Inflammatory macrophage treated with lipopolysaccharide for 4 hours (primary cell): ENCODE data around the gene EIF2B5.
A peak's percentile ranks its signal among the peaks of the same experiment; 100 is the strongest.

Experiments used
- DNase-seq: peaks from one replicate; pipeline ENCODE4 v3.0.0-alpha.2; 2020

EIF2B5 gene

DNA sequence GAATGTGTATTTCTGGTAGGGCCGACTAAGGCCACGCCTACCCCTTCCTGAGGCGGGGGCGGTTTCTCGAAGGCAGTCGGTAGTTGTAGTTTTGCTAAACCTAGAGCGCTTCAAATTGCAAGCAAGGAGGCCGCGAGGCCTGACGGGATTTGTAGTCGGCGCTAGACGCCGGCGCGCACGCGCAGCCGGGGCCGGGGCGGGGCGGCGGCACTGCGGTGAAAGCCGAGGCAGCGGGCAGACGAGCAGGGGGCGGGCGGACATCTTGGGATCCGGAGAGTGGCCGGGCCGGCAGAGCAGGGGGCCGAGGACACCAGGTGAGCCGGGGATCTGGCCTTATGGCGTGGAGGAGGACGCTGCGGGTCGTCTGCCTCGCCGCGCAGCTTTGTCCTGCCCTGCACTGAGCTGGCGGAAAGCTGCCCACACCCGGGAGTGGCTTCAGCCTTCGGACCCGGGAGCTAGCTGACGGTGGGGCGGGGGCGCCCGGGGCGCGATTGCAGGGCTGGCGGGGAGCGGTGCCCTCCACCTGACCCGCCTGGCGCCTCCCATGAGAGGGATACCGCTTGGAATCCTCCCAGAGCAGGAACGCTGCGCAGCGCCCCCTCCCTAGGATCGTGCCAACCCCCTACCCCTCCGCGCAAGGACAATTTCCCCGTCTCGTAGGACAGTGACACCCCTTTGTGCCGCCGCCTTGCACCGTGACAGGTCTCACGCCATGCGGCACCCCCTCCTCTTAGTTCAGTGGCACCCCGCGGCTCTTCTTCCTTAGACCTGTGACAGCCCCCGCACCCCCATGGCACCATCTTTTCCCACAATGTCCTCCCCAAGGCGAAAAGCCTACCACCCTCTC lies 39.7 kb downstream of the EIF2B5 start, which contains the start of gene AP2M1:
Gene AP2M1, plus strand, starts transcription at position 210 of the 847 bp plus-strand sequence. CDS start 2,139 bp downstream, outside the sequence.
- DNase-seq, result peak; percentile 100

DNA sequence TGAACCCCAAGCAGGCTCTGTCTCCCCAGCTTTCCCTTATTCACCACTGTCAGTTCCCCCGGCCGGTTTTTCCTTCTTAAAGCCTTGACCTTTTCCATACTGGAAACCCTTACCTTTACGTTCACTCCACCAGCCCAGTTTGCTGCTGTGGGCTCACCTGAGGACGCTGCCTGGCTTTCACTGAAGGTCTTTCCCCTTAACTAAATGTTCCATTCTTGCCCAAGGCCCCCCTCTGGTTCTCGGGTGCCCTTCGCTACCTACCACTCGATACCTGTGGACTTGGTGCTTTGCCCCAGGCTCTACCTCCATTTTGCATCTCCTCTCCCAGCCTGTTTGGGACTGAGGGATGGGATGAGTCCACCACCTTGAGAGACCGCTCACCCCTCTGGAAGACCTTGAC lies 40.3 kb downstream of the EIF2B5 start:
- DNase-seq, result no peak

DNA sequence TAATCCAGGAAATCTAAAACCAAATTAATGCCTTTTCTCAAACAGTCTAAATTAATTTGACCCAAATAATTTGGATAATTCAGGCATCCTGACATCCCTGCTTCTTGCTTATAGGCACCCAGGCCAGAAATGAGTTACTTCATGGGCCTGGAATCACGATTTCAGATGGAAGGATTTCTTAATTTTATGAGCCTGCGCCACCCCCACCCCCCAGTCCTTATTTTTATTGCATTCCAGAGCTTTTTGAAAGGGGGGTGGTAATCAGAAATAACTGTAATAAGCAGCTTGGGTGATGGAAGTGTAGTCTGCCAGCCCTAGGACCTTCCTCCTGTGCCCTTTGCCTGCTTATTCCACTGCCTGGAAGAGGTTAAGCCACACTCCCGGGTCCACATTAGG lies 40.8 kb downstream of the EIF2B5 start:
- no peak for DNase-seq

DNA sequence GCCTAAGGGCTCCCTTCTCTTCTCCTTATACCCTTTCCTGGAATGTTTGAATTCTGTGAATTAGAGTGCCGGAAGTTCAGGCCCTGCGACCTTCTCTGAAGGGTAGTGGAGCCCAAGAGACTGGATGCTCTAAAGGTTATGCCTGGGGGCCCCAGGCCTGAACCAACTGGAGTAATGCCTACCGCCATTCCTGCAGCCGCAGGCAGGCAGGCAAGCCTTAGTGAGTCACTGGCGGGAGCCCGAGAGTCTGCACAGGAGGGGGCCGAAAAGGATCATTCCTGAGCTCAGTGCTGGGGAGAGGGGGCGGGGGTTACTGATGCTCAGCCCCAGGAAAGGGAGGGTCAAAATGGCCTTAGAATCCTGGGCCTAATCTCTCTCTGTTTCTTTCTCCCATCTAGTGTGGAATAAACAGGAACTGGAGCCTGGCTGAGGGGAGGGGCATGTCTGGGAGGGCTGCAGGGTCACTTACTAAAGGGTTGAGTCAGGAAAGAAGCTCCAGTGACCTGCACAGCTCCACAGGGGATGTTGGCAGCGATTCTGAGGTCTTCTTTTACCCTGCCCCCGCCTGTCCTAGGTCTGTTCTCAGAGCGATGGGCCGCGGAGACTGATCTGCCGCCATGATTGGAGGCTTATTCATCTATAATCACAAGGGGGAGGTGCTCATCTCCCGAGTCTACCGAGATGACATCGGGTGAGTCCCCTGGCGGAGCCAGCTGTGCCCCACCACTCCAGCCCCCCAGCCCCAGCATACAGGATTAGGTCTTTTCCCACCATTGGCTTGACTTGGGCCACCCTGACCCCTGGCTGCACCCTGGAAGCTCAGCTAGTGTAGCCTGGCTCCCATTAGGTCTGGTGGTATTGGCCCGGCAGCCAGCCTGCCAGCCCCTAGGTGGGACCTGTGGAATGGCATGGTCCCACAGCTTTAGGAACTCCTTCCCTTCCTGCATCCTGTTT lies 41.5 kb downstream of the EIF2B5 start:
- DNase-seq, result peak; percentile 81

DNA sequence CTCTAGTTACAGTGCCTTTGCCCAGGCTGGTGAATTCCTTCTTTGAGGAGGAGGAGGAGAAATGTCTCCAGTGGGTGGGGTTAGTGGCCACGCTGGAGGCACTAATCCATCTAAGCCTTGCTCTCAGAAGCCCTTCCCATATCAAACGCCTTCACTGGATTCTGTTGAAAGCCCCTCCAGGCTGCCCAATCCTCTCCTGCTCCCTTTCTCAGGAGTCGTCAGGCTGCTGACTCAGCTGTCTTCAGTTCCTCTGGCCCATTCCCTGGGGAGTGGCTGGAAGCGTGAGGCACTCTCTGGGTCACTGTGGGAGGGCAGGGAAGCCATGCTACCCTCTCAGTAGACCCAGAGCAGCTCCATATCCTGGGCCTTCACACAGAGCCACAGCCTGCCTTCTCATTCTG lies 42.2 kb downstream of the EIF2B5 start:
- DNase-seq, result peak; percentile 33

DNA sequence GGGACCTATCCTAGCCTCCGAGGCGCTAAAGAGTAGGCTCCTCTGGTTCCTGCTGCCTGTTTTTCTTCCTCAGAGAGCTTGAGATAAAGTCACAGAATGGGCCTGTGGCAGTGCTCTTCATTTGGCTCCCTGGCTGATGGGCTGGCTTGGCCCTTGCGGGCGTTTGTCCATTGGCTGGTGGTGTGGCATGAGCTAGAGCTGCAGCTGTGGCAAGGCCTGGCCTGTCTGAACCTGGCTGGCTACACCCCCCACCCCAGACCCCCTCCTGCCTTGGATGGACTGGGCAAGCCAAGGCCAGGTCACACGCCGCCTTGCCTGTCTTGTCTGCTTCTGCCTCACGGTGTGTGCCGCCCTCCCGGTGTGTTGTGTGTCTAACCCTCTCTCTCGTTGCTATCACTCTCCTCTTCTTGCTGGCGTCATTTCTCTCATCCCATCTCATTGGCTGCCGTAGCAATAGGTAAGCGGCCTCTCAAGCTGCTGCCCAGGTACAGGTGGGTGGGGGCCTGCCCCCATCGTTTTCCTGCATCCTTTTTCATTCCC lies 42.7 kb downstream of the EIF2B5 start:
- no peak for DNase-seq

DNA sequence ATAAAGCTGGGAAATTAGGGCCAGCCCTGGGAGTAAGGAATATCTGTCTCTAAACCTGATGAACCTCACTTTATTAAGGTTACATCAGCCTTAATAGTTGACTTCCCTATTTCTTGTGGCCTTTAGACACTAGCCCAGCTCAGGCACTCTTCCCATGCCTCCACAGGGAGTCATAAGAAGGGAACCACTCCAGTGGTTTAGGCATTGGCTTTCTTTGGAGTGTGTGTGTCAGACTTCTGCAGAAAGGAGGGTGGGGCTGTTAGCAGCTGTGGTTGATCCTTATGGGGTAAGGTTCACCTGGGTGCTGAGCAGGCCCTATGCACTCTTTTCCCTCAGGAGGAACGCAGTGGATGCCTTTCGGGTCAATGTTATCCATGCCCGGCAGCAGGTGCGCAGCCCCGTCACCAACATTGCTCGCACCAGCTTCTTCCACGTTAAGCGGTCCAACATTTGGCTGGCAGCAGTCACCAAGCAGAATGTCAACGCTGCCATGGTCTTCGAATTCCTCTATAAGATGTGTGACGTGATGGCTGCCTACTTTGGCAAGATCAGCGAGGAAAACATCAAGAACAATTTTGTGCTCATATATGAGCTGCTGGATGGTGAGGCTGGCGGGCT lies 43.5 kb downstream of the EIF2B5 start:
- peak; percentile 54 for DNase-seq

DNA sequence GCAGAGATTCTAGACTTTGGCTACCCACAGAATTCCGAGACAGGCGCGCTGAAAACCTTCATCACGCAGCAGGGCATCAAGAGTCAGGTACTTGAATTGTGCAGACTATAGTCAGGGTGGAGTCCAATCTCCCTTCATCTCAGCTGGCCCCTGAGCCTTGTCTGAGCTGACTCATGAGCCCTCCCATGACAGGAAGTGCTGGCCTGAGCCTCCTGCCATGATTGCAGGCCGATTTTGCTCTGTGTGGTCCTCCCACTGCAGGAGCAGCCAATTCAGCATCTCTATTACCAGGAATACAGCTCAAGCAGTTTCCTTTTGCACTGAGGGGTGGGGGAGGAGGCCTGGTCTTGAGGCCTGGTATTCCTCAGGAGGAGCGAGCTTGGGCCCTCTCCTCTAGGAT lies 45.0 kb downstream of the EIF2B5 start:
- DNase-seq, result peak; percentile 47

DNA sequence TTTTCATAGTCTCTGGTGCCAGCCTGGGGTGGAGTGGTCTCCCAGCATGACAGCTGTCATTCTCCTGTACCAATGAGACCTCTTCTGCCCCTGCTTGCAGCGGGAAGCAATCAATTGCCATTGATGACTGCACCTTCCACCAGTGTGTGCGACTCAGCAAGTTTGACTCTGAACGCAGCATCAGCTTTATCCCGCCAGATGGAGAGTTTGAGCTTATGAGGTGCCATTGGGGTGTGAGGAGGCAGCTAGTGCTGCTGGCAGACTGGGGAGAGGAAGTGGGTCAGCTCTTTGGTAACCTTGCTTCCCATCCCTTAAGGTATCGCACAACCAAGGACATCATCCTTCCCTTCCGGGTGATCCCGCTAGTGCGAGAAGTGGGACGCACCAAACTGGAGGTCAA lies 46.4 kb downstream of the EIF2B5 start:
- no peak for DNase-seq

DNA sequence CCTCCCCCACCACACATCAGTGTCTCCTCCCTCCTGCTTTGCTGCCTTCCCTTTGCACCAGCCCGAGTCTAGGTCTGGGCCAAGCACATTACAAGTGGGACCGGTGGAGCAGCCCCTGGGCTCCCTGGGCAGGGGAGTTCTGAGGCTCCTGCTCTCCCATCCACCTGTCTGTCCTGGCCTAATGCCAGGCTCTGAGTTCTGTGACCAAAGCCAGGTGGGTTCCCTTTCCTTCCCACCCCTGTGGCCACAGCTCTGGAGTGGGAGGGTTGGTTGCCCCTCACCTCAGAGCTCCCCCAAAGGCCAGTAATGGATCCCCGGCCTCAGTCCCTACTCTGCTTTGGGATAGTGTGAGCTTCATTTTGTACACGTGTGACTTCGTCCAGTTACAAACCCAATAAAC lies 48.5 kb downstream of the EIF2B5 start:
- DNase-seq, result no peak

DNA sequence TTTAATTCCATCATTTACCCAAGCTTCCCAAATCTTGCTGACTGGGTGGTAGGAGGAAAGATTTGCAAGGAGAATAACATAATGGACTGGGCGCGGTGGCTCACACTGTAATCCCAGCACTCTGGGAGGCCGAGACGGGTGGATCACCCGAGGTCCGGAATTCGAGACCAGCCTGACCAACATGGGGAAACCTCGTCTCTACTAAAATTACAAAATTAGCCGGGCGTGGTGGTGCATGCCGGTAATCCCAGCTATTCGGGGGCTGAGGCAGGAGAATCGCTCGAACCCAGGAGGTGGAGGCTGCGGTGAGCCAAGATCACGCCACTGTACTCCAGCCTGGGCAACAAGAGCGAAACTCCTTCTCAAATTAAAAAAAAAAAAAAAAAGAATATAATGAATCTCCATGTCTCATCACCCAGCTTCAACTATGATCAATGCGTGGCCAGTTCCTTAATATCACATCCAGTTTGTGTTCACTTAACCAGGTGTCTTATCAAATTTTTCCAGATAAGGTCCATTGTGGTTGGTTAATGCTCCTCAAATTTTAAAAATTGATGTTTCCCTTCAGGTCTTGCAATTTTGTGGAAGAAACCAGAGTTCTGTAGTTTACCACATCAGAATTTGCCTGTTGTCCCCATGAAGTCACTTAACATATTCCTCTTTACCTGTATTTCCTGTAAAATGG lies 49.5 kb downstream of the EIF2B5 start:
- no peak for DNase-seq

DNA sequence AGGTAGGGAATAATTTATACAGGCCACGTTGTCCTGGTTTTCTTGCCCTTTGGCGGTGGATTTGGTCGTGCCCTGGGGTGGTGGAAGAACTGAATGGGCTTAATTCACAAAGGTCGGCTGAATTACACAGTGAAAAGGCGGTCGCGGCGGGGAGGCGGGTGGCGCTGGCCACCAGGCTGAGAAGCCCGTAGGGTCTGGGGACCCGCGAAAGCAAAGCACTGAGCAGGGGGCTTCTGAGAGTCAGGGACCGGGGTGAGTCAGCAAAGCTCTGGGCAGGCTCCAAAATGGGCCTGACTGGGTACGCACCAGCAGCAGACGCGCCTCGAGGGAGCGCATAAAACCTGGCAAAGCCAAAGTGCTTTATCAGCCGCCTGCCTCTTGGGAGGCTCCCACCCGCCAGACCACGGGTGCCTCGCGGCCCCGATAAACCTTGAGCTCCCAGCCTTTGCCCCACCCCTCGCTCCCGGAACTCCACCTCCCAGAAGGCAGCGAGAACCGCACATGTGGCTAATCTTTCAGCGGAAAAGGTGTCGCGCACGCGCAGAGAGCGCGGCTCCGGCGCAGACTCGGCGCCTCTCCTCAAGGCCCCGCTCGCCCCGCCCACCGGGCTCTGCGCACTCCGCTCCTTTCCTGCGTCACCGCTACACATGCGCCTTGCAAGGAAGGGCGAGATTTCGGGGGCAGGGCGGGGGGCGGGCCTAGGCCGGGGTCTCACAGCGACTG lies 50.5 kb downstream of the EIF2B5 start:
- DNase-seq, result peak; percentile 100

DNA sequence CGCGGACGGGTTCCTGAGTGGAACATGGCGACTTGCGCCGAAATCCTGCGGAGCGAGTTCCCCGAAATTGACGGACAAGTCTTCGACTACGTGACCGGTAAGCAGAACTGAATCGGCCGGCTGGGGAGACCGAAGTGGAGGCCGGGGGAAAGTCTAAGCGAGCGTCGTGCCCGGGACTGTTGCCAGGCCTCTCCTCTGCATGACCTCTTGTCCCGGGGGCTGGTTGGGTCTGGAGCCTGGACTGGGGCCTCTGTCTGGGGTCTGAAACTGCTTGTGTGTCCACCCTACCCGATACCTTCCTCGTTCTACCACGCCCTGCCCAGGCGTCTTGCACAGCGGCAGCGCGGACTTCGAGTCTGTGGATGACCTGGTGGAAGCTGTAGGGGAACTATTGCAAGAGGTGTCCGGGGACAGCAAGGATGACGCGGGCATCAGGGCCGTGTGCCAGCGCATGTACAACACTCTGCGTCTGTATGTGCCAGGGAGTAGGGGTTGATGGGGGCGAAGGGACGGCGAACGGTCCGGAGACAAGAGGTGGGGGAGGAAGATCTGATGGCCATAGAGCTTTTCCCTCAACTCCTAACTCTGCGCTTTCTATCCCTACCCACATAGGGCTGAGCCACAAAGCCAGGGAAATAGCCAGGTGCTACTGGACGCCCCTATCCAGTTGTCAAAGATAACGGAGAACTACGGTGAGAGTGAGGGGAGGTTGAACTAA lies 51.2 kb downstream of the EIF2B5 start, which contains the start of gene ABCF3:
Gene ABCF3, plus strand, starts transcription at position 16 of the 718 bp plus-strand sequence. Its CDS starts 9 bp downstream, at position 25.
- DNase-seq, result peak; percentile 59

DNA sequence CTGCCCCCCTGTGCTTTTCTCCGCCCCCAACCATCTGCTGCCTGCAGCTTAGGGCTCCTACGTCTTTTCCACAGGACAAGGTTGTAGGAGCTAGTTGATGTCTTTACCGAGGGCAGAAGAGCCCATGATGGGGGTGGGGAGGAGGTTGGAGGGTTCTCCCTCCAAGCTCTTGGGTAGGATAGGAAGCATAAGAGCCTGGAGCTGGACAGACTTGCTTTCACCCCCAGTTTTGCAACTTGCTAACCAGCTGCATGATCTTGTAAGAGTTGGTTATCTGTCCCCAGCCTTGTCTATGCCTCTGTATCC lies 51.7 kb downstream of the EIF2B5 start:
- DNase-seq, result no peak

DNA sequence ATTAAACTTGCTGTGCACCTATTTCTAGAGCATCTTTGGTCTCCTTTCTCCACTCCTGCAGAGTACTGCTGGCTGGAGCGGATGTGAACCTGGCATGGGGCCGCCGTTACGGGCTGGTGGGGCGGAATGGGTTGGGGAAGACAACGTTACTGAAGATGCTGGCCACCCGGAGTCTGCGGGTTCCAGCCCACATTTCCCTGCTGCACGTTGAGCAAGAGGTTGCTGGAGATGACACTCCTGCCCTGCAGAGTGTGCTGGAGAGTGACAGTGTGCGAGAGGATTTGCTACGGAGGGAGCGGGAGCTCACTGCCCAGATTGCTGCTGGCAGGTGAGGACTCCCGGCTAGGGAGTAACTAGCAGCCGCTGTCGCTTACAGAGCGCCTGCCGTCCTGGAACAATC lies 52.9 kb downstream of the EIF2B5 start:
- DNase-seq, result no peak

DNA sequence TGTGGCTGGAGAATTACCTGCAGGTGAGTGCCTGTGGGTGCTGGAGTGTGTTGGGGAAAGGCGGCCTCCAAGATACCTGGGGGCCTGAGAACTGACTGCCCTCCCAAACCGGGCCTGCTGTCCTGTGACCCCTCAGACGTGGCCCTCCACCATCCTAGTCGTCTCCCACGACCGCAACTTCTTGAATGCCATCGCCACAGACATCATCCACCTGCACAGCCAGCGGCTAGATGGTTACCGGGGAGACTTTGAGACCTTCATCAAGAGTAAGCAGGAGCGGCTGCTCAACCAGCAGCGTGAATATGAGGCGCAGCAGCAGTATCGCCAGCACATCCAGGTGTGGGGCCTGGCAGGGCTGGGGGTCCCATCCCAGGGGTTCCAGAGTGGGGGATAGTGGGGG lies 54.3 kb downstream of the EIF2B5 start:
- no peak for DNase-seq

DNA sequence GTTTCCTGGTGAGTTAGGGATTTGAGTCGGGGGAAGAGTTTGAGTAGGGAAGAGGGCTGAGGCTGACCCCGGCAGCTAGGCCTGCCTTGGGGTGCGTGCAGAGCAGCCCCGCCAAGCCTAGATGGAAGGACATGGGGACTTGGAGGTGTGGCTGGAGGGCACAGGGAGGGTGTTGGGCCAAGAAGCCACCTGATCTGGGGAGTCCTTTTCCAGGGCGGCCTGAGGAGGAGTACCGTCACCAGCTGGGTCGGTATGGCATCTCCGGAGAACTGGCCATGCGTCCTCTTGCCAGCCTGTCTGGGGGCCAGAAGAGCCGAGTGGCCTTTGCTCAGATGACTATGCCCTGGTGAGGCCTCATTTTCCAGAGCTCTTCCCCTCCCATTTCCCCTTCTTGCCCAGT lies 57.7 kb downstream of the EIF2B5 start:
- no peak for DNase-seq

DNA sequence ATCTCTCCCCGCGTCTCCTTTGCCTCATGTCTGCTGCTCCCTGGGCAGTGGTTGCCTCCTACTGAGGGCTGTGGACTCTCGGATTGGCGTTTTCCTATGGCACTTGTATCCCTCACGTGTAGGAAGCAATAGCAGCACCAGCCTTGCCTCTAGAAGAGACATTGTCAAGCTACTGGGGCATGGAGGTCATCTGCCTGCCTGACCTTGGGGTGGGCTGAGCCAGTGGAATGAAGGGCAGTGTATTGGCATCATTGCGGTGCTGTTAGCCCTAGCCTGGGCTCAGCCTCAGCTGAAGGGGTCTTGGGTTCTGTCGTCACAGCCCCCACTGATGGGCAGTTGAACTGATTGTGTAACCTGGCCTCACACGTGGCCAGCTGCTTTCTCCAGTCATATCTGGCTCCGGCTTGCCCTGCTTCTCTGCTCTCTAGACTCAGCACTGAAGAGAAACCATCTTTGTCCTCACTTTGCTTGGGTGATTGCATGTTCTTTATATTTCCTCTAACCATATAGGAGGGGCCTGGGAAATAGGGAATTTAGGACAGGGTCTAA lies 58.9 kb downstream of the EIF2B5 start:
- no peak for DNase-seq
